Liver (tissue), 9 donors: ENCODE results near the gene ATOH8. TPM values are rescaled to one million over a fixed set of nuclear protein-coding genes. Genes with fewer than 3 reads are reported as not detected.
A peak's percentile ranks its signal among the peaks of the same experiment; 100 is the strongest.

ENCODE experiments used
- DNase-seq: peaks from one replicate; pipeline ENCODE4 v3.0.0-alpha.2; 2017; ENCODE audit warnings: low spot score
- H3K27ac ChIP-seq, 2 donors: one replicate each; pipeline ENCODE4 v1.7.0; 2013; ENCODE audit warnings: inconsistent platforms in 2 of 2, low read length in 2 of 2, control low read depth in 1 of 2, low read depth in 1 of 2, mild to moderate bottlenecking in 1 of 2
- H3K27me3 ChIP-seq, 4 donors: one replicate each; pipeline versions ENCODE4 v1.6.1 to v1.7.0; 2013; ENCODE audit warnings: low read length in 3 of 4, inconsistent platforms in 1 of 4, mild to moderate bottlenecking in 1 of 4, moderate library complexity in 1 of 4; ENCODE audit not compliant: control insufficient read depth in 4 of 4, insufficient read depth in 4 of 4
- H3K36me3 ChIP-seq, 4 donors: one replicate each; pipeline versions ENCODE4 v1.6.1 to v1.7.0; 2013; ENCODE audit warnings: low read length in 3 of 4, mild to moderate bottlenecking in 3 of 4, low read depth in 1 of 4, moderate library complexity in 1 of 4; ENCODE audit not compliant: control insufficient read depth in 4 of 4, insufficient read depth in 3 of 4
- H3K4me1 ChIP-seq, 4 donors: one replicate each; pipeline versions ENCODE4 v1.6.1 to v1.7.0; 2013; ENCODE audit warnings: low read length in 3 of 4, mild to moderate bottlenecking in 3 of 4, moderate library complexity in 1 of 4; ENCODE audit not compliant: control insufficient read depth in 4 of 4, insufficient read depth in 4 of 4
- H3K4me3 ChIP-seq, 3 donors: one replicate each; pipeline versions ENCODE4 v1.6.1 to v1.7.0; 2013; ENCODE audit warnings: low read length in 3 of 3, control low read depth in 1 of 3, low read depth in 1 of 3, mild to moderate bottlenecking in 1 of 3
- H3K9ac ChIP-seq, 2 donors: one replicate each; pipeline ENCODE4 v1.7.0; 2013; ENCODE audit warnings: low read length in 2 of 2, mild to moderate bottlenecking in 2 of 2, moderate library complexity in 2 of 2, control low read depth in 1 of 2, low read depth in 1 of 2
- H3K9me3 ChIP-seq, 4 donors: one replicate each; pipeline versions ENCODE4 v1.6.1 to v1.7.0; 2013; ENCODE audit warnings: low read length in 3 of 4; ENCODE audit not compliant: control insufficient read depth in 4 of 4
- EGR1 ChIP-seq, 2 donors: IDR thresholded peaks; 2 replicates each; pipeline ENCODE4 v1.6.1; 2016 to 2018; ENCODE audit warnings: antibody characterized with exemption in 2 of 2, low read depth in 2 of 2
- FOXA1 ChIP-seq: IDR thresholded peaks from 2 replicates; pipeline ENCODE4 v1.6.1; 2016; ENCODE audit warnings: antibody characterized with exemption
- FOXA2 ChIP-seq: IDR thresholded peaks from 2 replicates; pipeline ENCODE4 v1.6.1; 2016; ENCODE audit warnings: antibody characterized with exemption
- GABPA ChIP-seq, 2 donors: IDR thresholded peaks in 1 of 2; conservative IDR thresholded peaks in 1 of 2; 2 replicates each; pipeline ENCODE4 v1.6.1; 2016; ENCODE audit warnings: antibody characterized with exemption in 2 of 2, mild to moderate bottlenecking in 1 of 2, moderate library complexity in 1 of 2
- HNF4A ChIP-seq, 2 donors: conservative IDR thresholded peaks; 2 replicates each; pipeline ENCODE4 v1.6.1; 2016; ENCODE audit warnings: antibody characterized with exemption in 2 of 2, mild to moderate bottlenecking in 2 of 2
- HNF4G ChIP-seq: IDR thresholded peaks from 2 replicates; pipeline ENCODE4 v1.6.1; 2016; ENCODE audit warnings: antibody characterized with exemption
- JUND ChIP-seq, 2 donors: IDR thresholded peaks; 2 replicates each; pipeline ENCODE4 v1.6.1; 2016; ENCODE audit warnings: antibody characterized with exemption in 2 of 2
- NR2F2 ChIP-seq: IDR thresholded peaks from 2 replicates; pipeline ENCODE4 v1.6.1; 2016; ENCODE audit warnings: antibody characterized with exemption
- RAD21 ChIP-seq, 2 donors: IDR thresholded peaks; 2 replicates each; pipeline ENCODE4 v1.6.1; 2016; ENCODE audit warnings: antibody characterized with exemption in 2 of 2, mild to moderate bottlenecking in 2 of 2
- RXRA ChIP-seq, 2 donors: IDR thresholded peaks; 2 replicates each; pipeline ENCODE4 v1.6.1; 2017 to 2018; ENCODE audit warnings: antibody characterized with exemption in 2 of 2, mild to moderate bottlenecking in 1 of 2
- SP1 ChIP-seq: IDR thresholded peaks from 2 replicates; pipeline ENCODE4 v1.6.1; 2018; ENCODE audit warnings: antibody characterized with exemption, mild to moderate bottlenecking
- TAF1 ChIP-seq: conservative IDR thresholded peaks from 2 replicates; pipeline ENCODE4 v1.6.1; 2016; ENCODE audit warnings: antibody characterized with exemption, mild to moderate bottlenecking
- YY1 ChIP-seq: IDR thresholded peaks from 2 replicates; pipeline ENCODE4 v1.6.1; 2016; ENCODE audit warnings: antibody characterized with exemption, mild to moderate bottlenecking
- WGBS: extraction: QIAGEN DNeasy Blood & Tissue Kit; methylation state at CpG from one replicate; pipeline ENCODE4 v1.1.7; 2013; 5-methylcytosine and 5-hydroxymethylcytosine counted together
- polyA plus RNA-seq, 2 donors: library from polyadenylated mRNA; stranded (reverse) in 1 of 2; unstranded in 1 of 2; fragments of 200-250 nt in 1 of 2; fragments of >200 nt in 1 of 2; fragmentation: Nextera tagmentation in 1 of 2; extraction: Ambion mirVana in 1 of 2; gene quantifications; one replicate each; pipeline versions ENCODE4 v1.2.1 to v1.2.3, GENCODE V29; 2013 to 2015
- total RNA-seq, 2 donors: library from RNA; depleted of rRNA; stranded (reverse); fragments of >200 nt; gene quantifications; one replicate each; pipeline ENCODE4 v1.2.3, GENCODE V29; 2014
- TF ChIP-seq, protein P1 (sequence below): IDR thresholded peaks from 2 replicates; pipeline ENCODE4 v1.6.1; 2016; ENCODE audit warnings: antibody characterized with exemption
- TF ChIP-seq, protein P2 (sequence below): IDR thresholded peaks from 2 replicates; pipeline ENCODE4 v1.6.1; 2016; ENCODE audit warnings: antibody characterized with exemption
- TF ChIP-seq, protein P3 (sequence below): IDR thresholded peaks from 2 replicates; pipeline ENCODE4 v1.6.1; 2016; ENCODE audit warnings: antibody characterized with exemption, mild to moderate bottlenecking
- TF ChIP-seq, protein P4 (sequence below): IDR thresholded peaks from 2 replicates; pipeline ENCODE4 v1.6.1; 2016; ENCODE audit warnings: antibody characterized with exemption
- donor health status: healthy.
- donor health status: healthy.
- donor health status: healthy.
- donor health status: healthy.
- donor health status: healthy.

ATOH8 gene
- total and polyA plus RNA-seq, 4 donors: 0.33 to 37.7 (median 26.8) TPM

DNA sequence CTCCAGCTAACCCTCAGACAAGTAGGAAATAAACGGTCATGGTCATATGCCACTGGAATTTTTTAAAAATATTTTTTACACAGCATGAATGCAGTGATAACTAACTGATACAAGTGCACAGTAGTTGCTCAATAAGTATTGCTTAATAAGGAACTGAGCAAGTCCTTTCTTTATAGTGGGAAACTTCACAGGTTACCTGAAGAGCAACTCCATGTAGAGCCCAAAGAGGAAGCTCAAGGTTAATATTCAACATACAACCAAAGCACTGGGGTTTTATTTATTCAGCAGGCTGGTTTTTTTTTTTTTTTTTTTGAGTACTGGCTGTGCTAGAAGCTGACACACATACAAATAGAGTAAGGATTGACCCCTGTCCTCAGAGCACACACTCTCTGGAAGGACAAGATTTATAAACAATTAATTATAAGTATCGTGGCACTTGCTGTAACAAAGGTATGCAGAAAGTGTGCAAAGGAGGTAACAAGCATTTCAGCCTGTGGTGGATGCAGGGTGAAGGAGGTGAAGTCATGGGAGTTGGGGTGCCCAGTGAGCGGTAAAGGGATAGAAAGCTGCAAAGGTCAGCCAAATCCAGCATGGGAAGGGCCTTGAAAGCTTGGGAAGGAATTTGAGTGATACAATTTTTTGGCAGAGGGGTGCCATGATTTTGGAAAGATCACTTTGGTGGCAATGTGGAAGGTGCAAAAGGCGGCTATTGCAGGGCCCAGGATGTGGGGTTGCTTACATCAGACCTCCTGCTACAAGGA, 52.7 kb downstream of the ATOH8 start:
- peak overlapping the region; percentile 85 for H3K27ac ChIP-seq
- no peak for DNase-seq
- H3K36me3 ChIP-seq: no peaks in the 10 kb centered on the region
- H3K4me1 ChIP-seq: peaks cover 12 to 37% (median 22%) of the 10 kb centered on the region in 4 donors
- H3K9me3 ChIP-seq: no peaks in the 10 kb centered on the region
- TF ChIP-seq RAD21 (IDR thresholded peaks at IDR 0.05): peak; percentile 35 to 38
- TF ChIP-seq, protein P1, sequence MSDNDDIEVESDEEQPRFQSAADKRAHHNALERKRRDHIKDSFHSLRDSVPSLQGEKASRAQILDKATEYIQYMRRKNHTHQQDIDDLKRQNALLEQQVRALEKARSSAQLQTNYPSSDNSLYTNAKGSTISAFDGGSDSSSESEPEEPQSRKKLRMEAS: peak; percentile 69
- TF ChIP-seq HNF4A (conservative IDR thresholded peaks at IDR 0.05): peak; percentile 84 to 87
- no peak for TF ChIP-seq TAF1
- TF ChIP-seq, protein P2, sequence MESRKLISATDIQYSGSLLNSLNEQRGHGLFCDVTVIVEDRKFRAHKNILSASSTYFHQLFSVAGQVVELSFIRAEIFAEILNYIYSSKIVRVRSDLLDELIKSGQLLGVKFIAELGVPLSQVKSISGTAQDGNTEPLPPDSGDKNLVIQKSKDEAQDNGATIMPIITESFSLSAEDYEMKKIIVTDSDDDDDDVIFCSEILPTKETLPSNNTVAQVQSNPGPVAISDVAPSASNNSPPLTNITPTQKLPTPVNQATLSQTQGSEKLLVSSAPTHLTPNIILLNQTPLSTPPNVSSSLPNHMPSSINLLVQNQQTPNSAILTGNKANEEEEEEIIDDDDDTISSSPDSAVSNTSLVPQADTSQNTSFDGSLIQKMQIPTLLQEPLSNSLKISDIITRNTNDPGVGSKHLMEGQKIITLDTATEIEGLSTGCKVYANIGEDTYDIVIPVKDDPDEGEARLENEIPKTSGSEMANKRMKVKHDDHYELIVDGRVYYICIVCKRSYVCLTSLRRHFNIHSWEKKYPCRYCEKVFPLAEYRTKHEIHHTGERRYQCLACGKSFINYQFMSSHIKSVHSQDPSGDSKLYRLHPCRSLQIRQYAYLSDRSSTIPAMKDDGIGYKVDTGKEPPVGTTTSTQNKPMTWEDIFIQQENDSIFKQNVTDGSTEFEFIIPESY: peak; percentile 82
- no peak for TF ChIP-seq GABPA (IDR thresholded peaks at IDR 0.05 in 1 of 2, conservative IDR thresholded peaks at IDR 0.05 in 1 of 2)
- peak; percentile 53 for TF ChIP-seq YY1
- TF ChIP-seq JUND (IDR thresholded peaks at IDR 0.05): peak; percentile 59 to 88
- TF ChIP-seq, protein P3, sequence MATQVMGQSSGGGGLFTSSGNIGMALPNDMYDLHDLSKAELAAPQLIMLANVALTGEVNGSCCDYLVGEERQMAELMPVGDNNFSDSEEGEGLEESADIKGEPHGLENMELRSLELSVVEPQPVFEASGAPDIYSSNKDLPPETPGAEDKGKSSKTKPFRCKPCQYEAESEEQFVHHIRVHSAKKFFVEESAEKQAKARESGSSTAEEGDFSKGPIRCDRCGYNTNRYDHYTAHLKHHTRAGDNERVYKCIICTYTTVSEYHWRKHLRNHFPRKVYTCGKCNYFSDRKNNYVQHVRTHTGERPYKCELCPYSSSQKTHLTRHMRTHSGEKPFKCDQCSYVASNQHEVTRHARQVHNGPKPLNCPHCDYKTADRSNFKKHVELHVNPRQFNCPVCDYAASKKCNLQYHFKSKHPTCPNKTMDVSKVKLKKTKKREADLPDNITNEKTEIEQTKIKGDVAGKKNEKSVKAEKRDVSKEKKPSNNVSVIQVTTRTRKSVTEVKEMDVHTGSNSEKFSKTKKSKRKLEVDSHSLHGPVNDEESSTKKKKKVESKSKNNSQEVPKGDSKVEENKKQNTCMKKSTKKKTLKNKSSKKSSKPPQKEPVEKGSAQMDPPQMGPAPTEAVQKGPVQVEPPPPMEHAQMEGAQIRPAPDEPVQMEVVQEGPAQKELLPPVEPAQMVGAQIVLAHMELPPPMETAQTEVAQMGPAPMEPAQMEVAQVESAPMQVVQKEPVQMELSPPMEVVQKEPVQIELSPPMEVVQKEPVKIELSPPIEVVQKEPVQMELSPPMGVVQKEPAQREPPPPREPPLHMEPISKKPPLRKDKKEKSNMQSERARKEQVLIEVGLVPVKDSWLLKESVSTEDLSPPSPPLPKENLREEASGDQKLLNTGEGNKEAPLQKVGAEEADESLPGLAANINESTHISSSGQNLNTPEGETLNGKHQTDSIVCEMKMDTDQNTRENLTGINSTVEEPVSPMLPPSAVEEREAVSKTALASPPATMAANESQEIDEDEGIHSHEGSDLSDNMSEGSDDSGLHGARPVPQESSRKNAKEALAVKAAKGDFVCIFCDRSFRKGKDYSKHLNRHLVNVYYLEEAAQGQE: peak; percentile 43
- peak; percentile 65 for TF ChIP-seq NR2F2
- TF ChIP-seq EGR1 (IDR thresholded peaks at IDR 0.05; ENCODE audit: low read depth in 2 of 2): peak in 1 of 2 donors; percentile 70
- TF ChIP-seq FOXA1: no peak
- peak; percentile 46 for TF ChIP-seq HNF4G
- peak; percentile 90 to 91 for TF ChIP-seq RXRA (IDR thresholded peaks at IDR 0.05)
- TF ChIP-seq SP1: peak; percentile 91
- peak; percentile 58 for TF ChIP-seq FOXA2
- 36% methylated on average over 4 of the region's 4 CpGs for WGBS
- H3K4me3 ChIP-seq: no peak overlapping the region
- H3K27me3 ChIP-seq: no peaks in the 10 kb centered on the region
- H3K9ac ChIP-seq: no peak overlapping the region

DNA sequence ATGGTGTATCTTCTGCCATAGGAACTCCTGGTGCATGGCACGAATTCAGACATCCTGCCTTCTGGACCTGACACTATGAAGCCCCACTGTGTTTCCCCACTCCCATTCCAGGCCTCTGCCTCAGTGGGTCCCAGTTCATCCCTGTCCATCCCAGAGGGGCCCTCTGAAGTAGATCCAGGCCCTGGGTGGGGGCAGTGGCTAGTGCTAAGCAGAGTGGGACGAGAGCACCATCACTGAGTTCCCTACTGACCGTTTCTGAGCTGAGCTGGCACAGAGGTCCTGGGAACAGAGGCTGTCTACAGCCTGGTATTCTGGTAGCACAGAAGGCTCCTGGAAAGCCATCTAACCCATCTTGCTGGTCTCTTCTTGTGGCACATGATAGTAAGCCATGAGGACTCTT, 54.0 kb downstream of the ATOH8 start:
- no peak for DNase-seq
- no peaks in the 10 kb centered on the region for H3K27me3 ChIP-seq
- WGBS: 95% methylated on average over 3 of the region's 3 CpGs
- TF ChIP-seq TAF1 (no peak), NR2F2 (no peak), RAD21 (IDR thresholded peaks at IDR 0.05) (no peak), HNF4G (no peak), YY1 (no peak), FOXA2 (no peak)
- TF ChIP-seq, protein P4, sequence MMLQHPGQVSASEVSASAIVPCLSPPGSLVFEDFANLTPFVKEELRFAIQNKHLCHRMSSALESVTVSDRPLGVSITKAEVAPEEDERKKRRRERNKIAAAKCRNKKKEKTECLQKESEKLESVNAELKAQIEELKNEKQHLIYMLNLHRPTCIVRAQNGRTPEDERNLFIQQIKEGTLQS: no peak
- H3K4me1 ChIP-seq: peaks cover 17 to 45% (median 26%) of the 10 kb centered on the region in 4 donors
- H3K4me3 ChIP-seq: no peak overlapping the region
- no peaks in the 10 kb centered on the region for H3K36me3 ChIP-seq
- H3K9ac ChIP-seq: no peak overlapping the region
- H3K9me3 ChIP-seq: no peaks in the 10 kb centered on the region
- peak overlapping the region in 1 of 2 donors; percentile 85 for H3K27ac ChIP-seq
